Measurements from ENCODE around the gene TCP11.
A peak's percentile ranks its signal among the peaks of the same experiment; 100 is the strongest.

TCP11 gene

DNA sequence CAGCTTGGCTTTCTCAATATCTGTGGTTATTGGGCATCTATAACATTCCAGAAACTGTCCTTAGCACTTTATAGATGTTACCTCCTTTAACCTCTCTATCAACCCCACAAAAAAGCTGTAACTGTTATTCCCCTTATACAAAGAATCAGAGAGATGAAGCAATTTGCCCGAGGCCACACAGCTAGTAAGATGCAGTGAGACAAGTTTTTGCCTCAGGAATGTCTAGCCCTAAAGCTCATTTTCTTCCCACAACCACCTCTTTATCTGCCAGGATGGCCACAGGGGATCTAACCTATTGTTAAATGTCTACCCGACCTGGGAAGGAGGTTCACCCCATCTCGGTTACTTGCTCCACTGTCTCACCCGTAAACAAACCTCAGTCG, 31.9 kb upstream of the TCP11 start:
- DNase-seq (ENCODE audit: low read depth in 3 of 3) = no peak

DNA sequence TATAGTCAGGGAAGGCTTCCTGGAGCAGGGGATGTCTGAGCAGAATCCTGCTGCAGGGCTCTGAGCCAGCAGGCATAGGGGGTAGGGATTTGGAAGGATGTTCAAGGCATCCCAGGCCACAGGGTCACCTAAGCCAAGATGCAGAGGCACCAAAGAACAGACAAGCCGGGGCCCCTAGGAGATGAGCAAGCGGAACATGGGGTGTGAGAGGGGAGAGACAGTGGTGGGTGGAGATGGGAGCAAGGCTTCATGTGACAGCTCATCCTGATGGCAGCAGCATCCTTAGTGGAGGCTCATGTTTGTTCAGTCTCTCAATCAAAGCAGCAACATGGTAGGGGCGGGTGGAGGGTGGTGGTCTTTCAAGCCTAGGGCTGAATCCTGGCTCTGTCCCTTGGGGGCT, 29.8 kb upstream of the TCP11 start:
- no peak for DNase-seq (ENCODE audit: low read depth in 3 of 3)

DNA sequence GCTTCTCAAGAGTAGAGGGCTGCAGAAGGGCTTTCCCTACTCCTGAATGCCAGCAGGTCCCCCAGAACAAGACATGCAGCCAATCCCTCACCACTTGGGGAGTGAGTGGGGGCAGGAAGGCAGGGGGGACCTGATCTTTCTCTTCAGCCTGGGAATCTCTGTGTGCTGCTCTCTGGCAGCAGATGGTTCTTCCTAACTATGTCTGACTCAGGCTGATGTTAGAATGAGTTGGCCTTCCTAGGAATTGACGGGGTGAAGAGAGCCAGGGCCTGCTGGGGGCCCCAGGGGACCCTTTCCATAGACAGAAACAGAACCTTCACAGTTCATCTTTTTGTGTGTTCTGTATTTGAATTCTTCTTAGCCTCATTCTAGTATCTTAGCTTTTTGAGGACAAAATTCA, 29.0 kb upstream of the TCP11 start:
- DNase-seq (ENCODE audit: low read depth in 3 of 3) = no peak

DNA sequence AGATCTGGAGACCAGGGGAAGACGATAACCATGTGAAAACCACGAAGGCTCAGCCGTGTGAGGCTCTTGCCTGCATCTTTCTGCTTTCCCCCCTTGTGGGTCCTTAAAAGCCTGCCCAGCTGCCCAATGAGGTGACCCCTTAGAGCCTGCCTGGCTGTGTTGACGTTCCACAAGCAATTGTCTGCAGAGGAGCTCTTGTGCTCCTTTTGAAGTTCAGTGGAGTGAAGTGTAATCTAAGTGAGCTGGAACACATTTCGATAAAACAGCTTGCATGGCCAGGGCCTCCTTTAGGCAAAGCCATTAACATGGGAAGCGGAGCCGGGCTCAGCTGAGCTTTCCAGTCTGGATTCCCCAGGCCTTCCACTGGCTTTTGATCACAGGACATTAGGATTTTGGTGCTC, 27.3 kb upstream of the TCP11 start:
- DNase-seq (ENCODE audit: low read depth in 3 of 3) = no peak

DNA sequence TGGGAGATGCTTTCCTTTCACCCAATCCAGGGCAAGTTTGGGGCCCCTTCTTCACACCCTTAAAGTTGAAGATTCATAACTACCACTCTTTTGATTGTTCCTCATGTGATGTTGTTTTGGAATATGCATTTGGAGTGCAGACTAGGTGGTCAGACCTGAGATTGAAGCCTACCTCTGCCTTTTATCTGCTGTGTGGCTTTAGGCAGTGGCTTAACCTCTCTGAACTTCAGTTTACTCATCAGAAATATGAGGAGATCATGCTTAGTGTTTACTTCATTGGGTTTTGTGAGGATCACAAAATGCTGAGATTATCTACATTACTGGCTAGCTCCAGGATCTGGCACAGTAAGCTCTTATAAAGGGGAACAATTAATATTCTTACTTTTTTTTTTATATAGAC, 26.4 kb upstream of the TCP11 start:
- no peak for DNase-seq (ENCODE audit: low read depth in 3 of 3)

DNA sequence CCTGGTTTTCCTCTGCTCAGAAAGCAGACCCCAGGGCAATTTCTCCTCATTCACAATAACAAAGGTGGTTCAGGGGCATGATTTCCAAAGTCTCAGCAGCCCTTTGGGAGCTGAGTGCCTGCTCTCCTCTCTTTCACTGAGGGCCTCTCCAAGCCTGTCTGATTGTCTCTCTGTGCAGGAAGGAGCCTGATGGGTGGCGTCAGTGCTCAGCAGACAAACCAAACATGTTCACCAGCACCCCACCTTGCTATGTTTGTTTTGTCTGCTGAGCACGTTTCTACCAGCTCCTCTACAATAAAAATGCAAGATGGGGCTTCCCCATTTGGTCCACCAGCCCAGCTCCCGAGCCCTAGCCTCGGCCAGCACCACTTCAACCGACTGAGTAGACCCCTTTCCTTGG, 25.4 kb upstream of the TCP11 start:
- no peak for DNase-seq (ENCODE audit: low read depth in 3 of 3)

DNA sequence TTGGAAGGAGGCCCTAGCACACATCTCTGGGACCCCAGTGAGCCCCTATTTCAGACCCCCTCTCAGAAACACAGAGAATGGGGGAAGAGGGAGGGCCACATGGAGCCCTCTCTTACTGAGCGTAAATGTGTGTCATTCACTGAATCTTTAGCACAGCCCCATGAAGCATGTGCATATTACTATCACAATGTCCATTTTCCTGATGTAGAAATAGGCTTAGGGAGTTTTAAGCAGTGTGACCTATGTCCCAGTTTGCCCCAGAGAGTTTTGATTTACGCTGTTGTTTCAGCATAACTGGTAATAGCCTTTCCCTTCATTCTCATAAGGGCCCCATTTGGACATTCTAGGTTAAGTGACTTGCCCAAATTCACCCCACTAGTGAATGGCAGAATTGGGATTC, 25.0 kb upstream of the TCP11 start:
- no peak for DNase-seq (ENCODE audit: low read depth in 3 of 3)

DNA sequence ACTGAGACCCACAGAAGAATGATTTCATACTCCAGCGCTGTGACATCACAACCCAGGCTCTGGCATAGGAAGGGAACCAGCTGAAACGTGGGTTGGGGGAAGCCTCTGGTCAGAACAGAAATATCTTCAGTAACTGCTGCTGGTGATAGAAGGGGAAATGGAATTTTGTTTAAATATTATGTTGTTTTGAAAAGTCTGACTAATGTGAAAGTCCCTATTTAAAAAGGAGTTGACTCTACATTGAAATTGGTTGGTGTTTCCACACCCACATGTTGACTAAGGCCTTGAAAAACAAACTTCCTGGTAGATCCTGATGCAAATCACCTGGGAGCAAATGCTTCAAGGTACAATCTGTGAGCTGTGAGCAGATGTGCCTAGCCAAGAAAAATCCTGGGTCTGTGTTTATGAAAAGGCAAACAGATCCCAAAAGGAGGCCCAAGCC, 24.5 kb upstream of the TCP11 start:
- DNase-seq (ENCODE audit: low read depth in 3 of 3) = no peak

DNA sequence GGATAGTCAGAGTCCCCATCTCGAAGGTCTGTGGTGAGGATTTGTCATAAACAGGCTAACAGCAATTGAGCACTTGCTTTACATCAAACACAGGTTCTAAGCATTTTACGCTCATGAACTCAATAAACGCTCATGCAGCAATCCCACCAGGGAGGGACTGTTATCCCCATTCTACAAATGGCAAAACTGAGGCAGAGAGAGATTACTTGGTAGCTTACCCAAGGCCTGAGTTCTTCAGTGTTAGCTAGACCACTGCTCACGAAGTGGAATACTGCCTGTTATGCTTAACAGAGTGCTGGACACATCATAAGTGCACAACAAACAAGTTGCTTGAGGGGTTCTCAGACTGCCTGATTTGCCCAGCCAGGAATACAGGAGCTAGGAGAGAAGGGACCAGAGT, 23.7 kb upstream of the TCP11 start:
- no peak for DNase-seq (ENCODE audit: low read depth in 3 of 3)

DNA sequence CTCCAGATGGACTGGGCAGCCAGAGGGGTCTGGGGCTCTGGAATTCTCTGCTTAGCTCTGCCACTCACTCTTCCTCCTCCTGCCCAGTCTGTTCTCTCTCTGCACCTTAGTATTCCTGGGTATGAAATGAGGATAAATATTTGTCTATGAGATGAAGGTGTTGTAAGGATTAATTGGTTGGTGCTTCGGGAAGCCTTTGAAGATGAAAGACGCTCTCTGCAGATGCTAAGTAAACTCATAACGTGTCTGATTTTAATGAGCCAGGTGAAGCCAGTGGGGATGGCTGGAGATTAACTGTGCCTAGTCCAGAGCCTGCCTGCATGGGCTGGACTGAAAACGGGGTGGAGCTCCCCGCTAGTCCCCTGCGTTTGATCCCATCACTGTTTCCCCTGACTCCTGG, 23.1 kb upstream of the TCP11 start:
- no peak for DNase-seq (ENCODE audit: low read depth in 3 of 3)

DNA sequence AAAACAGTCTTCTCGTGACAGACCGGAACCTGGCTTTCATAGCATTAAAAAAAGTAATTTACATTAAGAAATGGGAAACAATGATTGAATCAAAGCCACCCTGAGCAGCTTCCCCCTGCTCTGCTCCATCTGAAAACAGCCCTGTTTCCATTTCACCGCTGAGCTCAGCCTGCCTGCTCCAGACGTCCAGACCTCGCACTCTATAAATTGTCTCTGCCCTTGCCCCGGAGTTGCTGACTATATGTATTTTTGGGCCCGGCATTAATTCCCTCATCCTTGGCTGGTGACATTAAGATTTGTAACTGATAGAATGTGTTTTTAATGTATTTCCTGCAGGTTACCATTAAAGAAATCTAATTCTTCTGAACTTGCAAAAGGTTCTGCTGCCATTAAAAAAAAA, 22.7 kb upstream of the TCP11 start:
- no peak for DNase-seq (ENCODE audit: low read depth in 3 of 3)

DNA sequence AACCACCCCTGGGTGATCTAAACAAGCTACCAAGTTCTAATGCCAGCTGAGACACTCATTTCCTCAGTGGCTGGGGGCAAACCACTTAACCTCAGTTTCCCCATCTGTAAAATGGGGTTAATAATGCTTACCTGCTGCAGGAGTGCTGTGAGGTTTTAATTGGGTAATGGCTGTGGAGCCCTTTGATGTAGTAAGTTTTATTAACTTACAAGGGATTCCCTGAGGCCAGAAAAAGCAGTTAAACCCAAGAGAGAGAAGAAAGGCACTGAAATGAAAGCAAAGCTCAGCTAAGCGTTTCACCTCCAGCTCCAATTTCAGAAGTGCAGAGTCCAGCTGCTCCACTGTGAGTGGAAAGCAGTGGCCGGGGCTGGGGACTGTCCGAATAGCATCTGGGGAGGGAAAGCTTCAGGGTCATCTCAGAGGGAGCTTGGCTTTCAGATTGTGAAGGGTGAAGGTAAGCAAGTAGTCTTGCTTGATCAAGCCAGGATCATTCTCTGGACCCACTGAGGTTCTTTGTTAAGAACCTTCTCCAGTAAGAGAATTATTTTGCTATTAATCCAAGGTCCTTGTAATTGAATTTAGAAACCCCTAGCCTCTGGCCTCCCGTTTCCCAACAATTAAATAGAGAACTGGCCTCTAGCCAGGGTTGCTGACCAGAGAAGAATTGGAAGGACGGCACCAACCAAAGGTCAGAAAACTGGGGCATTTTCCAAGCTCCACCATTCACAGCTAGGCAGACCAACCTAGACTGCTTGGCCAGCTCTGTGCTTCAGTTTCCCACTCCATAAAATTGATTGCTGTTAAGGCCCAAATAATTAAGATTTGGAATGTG, 20.9 kb upstream of the TCP11 start:
- no peak for DNase-seq (ENCODE audit: low read depth in 3 of 3)

DNA sequence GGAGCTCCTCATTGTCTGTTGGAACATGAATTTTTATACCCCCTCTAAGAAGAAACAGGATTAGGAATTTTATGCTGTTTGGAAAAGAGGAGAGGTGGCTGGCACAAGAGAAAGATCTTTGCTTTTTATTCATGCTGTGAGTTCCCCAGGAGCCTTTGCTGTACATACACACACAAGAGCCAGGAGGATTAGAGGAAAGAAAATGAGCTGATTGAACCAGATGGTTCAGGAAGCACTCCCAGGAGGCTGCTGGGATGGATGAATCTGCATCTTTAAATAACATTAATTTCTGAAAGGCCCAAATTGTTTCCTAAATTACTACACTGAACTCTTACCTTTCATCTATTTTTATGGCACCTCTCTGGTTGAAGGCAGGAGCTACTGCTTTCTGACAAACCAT, 20.1 kb upstream of the TCP11 start:
- no peak for DNase-seq (ENCODE audit: low read depth in 3 of 3)

DNA sequence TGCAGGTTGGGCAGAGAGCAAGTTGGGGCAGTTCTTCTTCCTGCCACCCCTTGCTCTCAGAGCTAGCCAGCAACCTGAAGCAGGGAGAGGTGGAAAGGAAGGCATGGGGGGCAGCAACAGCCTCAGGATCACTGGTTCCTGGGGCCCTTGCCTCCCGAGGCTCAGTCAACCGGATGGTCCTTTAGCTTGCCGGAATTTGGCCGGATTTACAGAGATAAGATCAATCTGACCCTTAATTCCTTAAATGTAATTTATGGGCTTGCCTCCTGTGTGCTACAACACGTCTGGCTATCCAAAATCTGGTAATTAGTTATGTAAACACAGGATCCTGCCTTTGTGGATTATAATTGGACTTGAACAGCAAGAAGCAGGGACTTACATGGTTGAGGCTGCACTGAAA, 19.5 kb upstream of the TCP11 start:
- DNase-seq (ENCODE audit: low read depth in 3 of 3) = no peak

DNA sequence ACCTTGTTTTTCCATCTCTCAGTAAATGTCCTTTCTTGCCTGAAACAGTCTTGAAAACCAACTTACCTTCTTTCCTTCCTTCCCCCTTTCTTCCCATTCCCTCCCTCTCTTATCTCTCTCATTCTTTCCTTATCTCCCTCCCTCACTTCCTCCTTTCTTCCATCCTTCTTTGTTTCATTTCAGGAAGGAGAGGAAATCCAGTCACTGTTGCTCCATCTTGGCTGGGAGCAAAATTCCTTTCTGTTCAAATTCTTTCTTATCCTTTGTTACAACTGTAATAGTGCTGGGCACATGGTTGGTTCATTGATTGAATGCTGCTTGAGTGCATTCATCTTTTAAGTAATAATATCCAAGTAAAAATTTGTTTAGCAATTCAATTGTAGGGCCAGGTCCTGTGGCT, 17.4 kb upstream of the TCP11 start:
- no peak for DNase-seq (ENCODE audit: low read depth in 3 of 3)

DNA sequence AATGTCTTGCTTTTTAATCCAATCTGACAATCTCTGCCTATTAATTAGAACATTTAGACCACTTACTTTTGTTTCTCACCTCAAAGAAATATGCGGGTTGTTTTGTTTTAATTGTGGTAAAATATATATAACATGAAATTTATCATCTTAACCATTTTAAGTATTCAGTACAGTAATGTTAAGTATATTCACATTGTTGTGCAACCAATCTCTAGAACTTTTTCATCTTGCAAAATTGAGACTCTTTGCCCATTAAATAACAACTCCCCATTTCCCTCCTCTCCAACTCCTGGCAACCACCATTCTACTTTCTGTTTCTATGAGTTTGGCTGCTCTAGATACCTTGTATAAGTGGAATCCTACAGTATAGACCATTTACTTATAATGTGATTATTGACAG, 13.8 kb upstream of the TCP11 start:
- no peak for DNase-seq (ENCODE audit: low read depth in 3 of 3)

DNA sequence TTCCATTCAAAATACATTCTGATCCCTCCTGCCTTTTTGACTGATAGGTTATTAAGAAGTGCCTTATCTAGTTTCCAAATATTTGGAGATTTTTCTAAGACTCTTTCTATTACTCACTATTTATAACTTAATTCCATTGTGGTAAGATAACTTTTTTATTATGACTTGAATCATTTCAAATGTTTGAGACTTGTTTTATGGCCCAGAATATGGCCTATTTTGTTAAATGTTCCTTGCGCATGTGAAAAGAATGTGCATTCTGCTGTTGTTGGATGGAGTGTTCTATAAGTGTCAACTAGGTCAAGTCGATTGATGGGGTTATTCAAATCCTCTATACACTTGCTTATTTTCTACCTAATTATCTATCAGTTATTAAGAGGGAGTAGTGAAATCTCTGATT, 13.1 kb upstream of the TCP11 start:
- DNase-seq (ENCODE audit: low read depth in 3 of 3) = no peak

DNA sequence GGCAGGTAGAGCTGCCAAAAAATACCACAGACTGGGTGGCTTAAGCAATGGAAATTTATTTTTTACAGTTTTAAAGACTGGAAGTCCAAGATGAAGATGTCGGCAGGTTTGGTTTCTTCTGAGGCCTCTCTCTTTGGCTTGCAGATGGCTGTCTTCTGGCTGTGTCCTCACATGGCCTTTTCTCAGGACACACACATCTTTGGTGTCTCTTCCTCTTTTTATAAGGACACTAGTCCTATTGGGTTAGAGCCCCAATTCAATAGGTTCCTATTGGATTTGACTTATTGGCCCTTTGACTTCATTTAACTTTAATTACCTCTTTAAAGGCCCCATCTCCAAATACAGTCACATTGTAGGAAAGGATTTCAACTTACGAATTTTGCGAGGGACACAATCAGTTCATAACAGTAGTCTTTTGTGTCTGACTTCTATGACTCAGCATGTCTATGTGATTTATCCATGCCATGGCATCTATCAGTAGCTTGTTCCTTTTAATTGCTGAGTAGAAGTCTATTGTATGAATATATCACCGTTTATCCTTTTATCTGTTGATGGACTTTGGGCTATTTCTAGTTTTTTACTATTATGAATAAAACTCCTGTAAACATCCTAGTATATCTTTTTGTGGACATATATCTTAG, 11.0 kb upstream of the TCP11 start:
- DNase-seq (ENCODE audit: low read depth in 3 of 3) = no peak

DNA sequence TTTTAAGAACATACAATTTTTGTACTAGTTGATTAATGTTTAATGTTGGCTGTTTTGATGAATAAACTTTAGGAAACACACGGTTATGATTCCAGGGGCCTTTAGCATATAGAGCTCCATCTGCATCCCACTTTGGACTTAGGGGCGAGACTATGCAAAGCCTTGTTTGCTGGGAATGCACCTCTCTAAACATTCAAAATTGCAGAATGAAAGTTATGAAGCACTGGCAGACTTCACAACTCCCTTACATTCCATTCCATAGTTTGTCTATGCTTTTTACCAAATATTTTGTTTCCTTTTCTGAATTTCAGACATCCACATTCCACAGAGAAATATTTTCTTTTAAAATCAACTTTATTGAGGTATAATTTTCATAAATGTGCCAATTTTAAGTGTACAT, 10.3 kb upstream of the TCP11 start:
- no peak for DNase-seq (ENCODE audit: low read depth in 3 of 3)

DNA sequence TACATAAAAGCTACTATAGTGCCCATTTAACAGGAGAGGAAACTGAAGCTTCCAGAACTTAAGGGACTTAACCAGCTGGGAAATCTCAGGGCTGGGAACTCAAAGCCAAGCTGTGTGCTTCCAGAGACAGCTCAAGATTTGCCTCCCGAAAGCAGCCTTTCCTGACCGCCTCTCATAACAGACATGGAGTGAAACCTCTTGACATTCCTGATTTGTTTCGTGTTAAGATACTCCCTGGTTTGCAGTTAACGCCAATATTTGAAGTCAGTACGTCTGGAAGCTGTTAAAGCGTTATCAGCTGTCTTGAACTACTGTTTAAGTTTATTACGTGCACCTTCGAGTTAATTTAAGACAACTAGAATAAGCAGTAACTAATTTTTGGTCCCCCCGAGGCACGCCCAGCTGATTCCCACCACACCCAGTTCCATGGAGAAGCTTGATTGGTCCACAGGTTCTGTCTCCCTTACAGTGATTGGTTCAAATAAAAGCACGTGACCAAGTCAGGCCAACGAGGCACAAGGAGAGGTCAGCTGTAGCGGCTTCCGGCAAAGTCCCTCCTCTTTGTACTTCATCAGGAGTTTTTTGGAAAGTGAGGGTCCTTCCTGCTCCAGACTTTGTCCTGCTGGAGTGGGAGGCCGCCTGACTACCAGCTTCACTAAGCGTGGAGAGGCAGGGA, 8.9 kb upstream of the TCP11 start:
- no peak for DNase-seq (ENCODE audit: low read depth in 3 of 3)

DNA sequence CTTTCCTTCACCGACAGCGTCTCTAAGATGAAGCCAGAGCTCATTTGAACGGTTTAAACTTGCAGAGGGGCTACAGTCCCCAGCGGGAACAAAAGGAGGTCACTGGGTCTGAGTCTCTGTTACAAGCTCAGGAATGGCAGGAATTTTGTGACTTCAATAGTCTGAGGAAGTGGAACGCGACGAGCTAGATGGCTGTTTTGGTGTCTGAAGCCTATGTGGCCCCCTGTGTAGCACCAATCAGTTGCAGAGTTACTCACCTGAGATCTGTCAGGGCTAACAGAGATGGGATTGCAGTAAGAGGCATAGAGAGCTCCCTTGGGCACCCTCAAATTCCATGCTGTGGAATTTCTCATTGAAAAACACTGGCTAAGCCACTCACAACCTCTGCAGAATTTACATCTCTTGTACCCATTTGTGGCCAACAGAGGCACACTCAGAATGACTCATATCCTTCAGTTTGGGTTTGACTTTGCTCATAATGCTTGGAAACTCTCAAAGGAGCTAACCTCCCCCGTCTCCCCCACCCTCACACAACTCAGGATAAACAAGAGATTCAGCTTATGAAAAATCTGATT, 7.1 kb upstream of the TCP11 start:
- peak in 2 of 3 donors; percentile 28 to 43 for DNase-seq (ENCODE audit: low read depth in 3 of 3)

DNA sequence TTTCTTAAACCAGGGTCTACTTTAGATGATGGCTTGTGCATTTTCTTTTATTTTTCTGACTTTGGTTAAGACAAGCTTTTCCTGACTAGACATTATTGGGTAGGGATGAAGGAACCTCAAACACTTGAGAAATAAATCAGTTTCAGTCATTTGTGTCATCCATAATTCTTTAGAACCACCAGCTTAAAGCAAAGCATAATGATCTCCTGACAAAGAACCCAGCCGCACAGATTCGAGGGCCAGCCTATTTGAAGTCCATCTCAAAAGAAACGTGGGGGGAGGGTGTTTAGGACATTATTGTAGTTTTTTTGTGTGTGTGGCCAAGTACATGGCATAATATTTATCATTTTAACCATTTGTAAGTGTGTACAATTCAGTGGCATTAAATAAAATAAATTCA, 6.3 kb upstream of the TCP11 start:
- DNase-seq (ENCODE audit: low read depth in 3 of 3) = no peak

DNA sequence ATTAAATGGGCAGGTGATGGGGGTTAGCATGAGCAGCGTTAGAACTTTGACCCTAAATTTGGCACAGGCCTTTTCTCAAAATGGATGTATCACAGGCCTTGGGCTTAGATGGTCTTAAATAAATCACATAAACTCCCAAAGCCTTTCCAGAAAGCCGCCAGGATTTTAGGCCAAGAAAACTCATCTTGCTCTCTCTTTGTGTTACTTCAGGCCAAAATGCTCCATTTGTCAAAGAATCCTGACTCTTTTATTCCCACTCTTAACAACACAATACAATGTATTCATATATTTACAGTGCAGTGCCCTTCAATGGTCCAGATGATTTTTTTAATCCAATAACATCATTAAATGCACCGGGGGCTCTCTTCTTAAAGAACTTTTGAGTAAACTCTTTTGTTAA, 5.9 kb upstream of the TCP11 start:
- DNase-seq (ENCODE audit: low read depth in 3 of 3) = no peak
